H1 (cell line): Measurements from ENCODE around the gene MATN4. TPM values are rescaled to one million over a fixed set of nuclear protein-coding genes. Genes with fewer than 3 reads are reported as not detected.

ENCODE experiments used
- CTCF ChIA-PET: fragments of 300-600 bp; sonication (Branson Sonifier 250); formaldehyde crosslinking; loops from one replicate; lab custom pipeline; 2021; ENCODE audit not compliant: partially characterized antibody; lab: Charles Lee
- POLR2A ChIA-PET: fragments of 300-600 bp; sonication (Branson Sonifier 250); formaldehyde crosslinking; loops from one replicate; lab custom pipeline; 2021; ENCODE audit warnings: inconsistent platforms; ENCODE audit not compliant: partially characterized antibody; lab: Charles Lee
- DNase-seq, 2 experiments: peaks; one replicate each; pipeline versions ENCODE4 v3.0.0 to v3.0.0-alpha.2; 2010 to 2022; ENCODE audit warnings: low spot score in 2 of 2, low read depth in 1 of 2, mixed read lengths in 1 of 2
- FAIRE-seq: peaks from 2 replicates; lab custom pipeline; 2011; peaks lifted over from hg19 to GRCh38; lab: Jason Lieb, UNC
- H2AFZ ChIP-seq: 2 replicates; pipeline ENCODE4 v1.8.1; 2012; ENCODE audit warnings: low read length, inconsistent platforms
- H2AK5ac ChIP-seq: 2 replicates; pipeline ENCODE4 v1.6.1; 2013; ENCODE audit warnings: low read depth, low read length
- H2BK120ac ChIP-seq: replicated peaks from 2 replicates; pipeline ENCODE3; 2013; ENCODE audit warnings: low read depth, low read length, inconsistent platforms
- H2BK12ac ChIP-seq: 2 replicates; pipeline ENCODE4 v1.6.1; 2013; ENCODE audit warnings: low read depth, low read length
- H2BK15ac ChIP-seq: 2 replicates; pipeline ENCODE4 v1.6.1; 2013; ENCODE audit warnings: low read length
- H2BK20ac ChIP-seq: 2 replicates; pipeline ENCODE4 v1.6.1; 2013; ENCODE audit warnings: low read length
- H2BK5ac ChIP-seq: 2 replicates; pipeline ENCODE4 v1.6.1; 2013; ENCODE audit warnings: low read depth, low read length
- H3K14ac ChIP-seq: 2 replicates; pipeline ENCODE4 v1.6.1; 2013; ENCODE audit warnings: inconsistent platforms; ENCODE audit not compliant: insufficient read length
- H3K18ac ChIP-seq: 2 replicates; pipeline ENCODE4 v1.6.1; 2013; ENCODE audit warnings: low read length; ENCODE audit errors: extremely low read depth
- H3K23ac ChIP-seq: 2 replicates; pipeline ENCODE4 v1.6.1; 2013; ENCODE audit warnings: inconsistent platforms; ENCODE audit not compliant: insufficient read length
- H3K23me2 ChIP-seq: 2 replicates; pipeline ENCODE4 v1.6.1; 2013; ENCODE audit warnings: low read depth, low read length
- H3K27ac ChIP-seq: 2 replicates; pipeline ENCODE4 v1.6.1; 2011; ENCODE audit warnings: low read depth, low read length, inconsistent platforms
- H3K27me3 ChIP-seq, 4 experiments: replicated peaks in 1 of 4; 1 replicate in 1 of 4; 2 replicates in 3 of 4; pipeline versions ENCODE4 v1.6.1 to v1.8.1; 2011 to 2013; ENCODE audit warnings: low read length in 3 of 4, mild to moderate bottlenecking in 3 of 4, inconsistent platforms in 2 of 4, mixed read lengths in 2 of 4, moderate library complexity in 1 of 4; ENCODE audit not compliant: control insufficient read depth in 3 of 4, insufficient read depth in 3 of 4; ENCODE audit errors: extremely low read depth in 1 of 4
- H3K36me3 ChIP-seq, 4 experiments: 2 replicates each; pipeline versions ENCODE4 v1.6.1 to v1.8.1; 2011 to 2013; ENCODE audit warnings: mild to moderate bottlenecking in 4 of 4, low read length in 3 of 4, moderate library complexity in 2 of 4, control low read depth in 1 of 4, inconsistent platforms in 1 of 4; ENCODE audit not compliant: insufficient read depth in 4 of 4, control insufficient read depth in 2 of 4
- H3K4ac ChIP-seq: replicated peaks from 2 replicates; pipeline ENCODE3; 2013; ENCODE audit warnings: low read length, low read depth, mixed read lengths, inconsistent platforms; ENCODE audit not compliant: insufficient read length
- H3K4me1 ChIP-seq, 4 experiments: replicated peaks in 1 of 4; 1 replicate in 1 of 4; 2 replicates in 3 of 4; pipeline versions ENCODE4 v1.6.1 to v1.8.1; 2011 to 2013; ENCODE audit warnings: low read length in 3 of 4, inconsistent platforms in 2 of 4, mixed read lengths in 1 of 4; ENCODE audit not compliant: insufficient read depth in 4 of 4, control insufficient read depth in 3 of 4
- H3K4me2 ChIP-seq, 2 experiments: 2 replicates each; pipeline versions ENCODE4 v1.6.1 to v1.8.1; 2011 to 2013; ENCODE audit warnings: low read depth in 2 of 2, low read length in 2 of 2, control low read depth in 1 of 2, inconsistent platforms in 1 of 2, mild to moderate bottlenecking in 1 of 2; ENCODE audit not compliant: insufficient read depth in 1 of 2
- H3K4me3 ChIP-seq, 4 experiments: fragments of 200-600, 300-600 bp in 1 of 4; sonication (generic), shearing (Covaris generic), sonication (Bioruptor Twin) in 1 of 4; 2 replicates each; pipeline versions ENCODE4 v1.5.1 to v1.8.1; 2011 to 2016; ENCODE audit warnings: low read length in 4 of 4, low read depth in 3 of 4, control low read depth in 2 of 4, inconsistent platforms in 2 of 4, mild to moderate bottlenecking in 2 of 4, mixed read lengths in 1 of 4, moderate library complexity in 1 of 4; ENCODE audit not compliant: insufficient read depth in 2 of 4; ENCODE audit errors: extremely low read depth in 1 of 4
- H3K56ac ChIP-seq: replicated peaks from 2 replicates; pipeline ENCODE3; 2013; ENCODE audit warnings: low read depth, mild to moderate bottlenecking, mixed read lengths, low read length, inconsistent platforms; ENCODE audit not compliant: insufficient read length
- H3K79me1 ChIP-seq: 2 replicates; pipeline ENCODE4 v1.6.1; 2013; ENCODE audit warnings: low read depth, low read length, control low read depth
- H3K79me2 ChIP-seq, 2 experiments: 2 replicates each; pipeline versions ENCODE4 v1.6.1 to v1.8.1; 2012 to 2013; ENCODE audit warnings: low read length in 2 of 2, mild to moderate bottlenecking in 2 of 2, inconsistent platforms in 1 of 2; ENCODE audit not compliant: insufficient read depth in 2 of 2, control insufficient read depth in 1 of 2
- H3K9ac ChIP-seq, 4 experiments: replicated peaks in 1 of 4; 1 replicate in 1 of 4; 2 replicates in 3 of 4; pipeline versions ENCODE4 v1.6.1 to v1.8.1; 2011 to 2013; ENCODE audit warnings: low read depth in 3 of 4, low read length in 3 of 4, control low read depth in 2 of 4, mild to moderate bottlenecking in 2 of 4, moderate library complexity in 2 of 4, inconsistent platforms in 1 of 4; ENCODE audit errors: extremely low read depth in 1 of 4
- H3K9me3 ChIP-seq, 2 experiments: 2 replicates each; pipeline versions ENCODE4 v1.6.1 to v1.8.1; 2012 to 2013; ENCODE audit warnings: mild to moderate bottlenecking in 2 of 2, moderate library complexity in 2 of 2, control low read depth in 1 of 2, inconsistent platforms in 1 of 2, low read depth in 1 of 2, low read length in 1 of 2, mixed read lengths in 1 of 2; ENCODE audit not compliant: insufficient read depth in 2 of 2
- H4K20me1 ChIP-seq, 2 experiments: replicated peaks in 1 of 2; 2 replicates each; pipeline versions ENCODE3 to v1.8.1; 2011 to 2013; ENCODE audit warnings: inconsistent platforms in 2 of 2, low read length in 2 of 2, mild to moderate bottlenecking in 1 of 2; ENCODE audit not compliant: insufficient read depth in 2 of 2, control insufficient read depth in 1 of 2
- H4K5ac ChIP-seq: 2 replicates; pipeline ENCODE4 v1.6.1; 2013; ENCODE audit warnings: low read length, low read depth, mixed read lengths, inconsistent platforms; ENCODE audit not compliant: insufficient read length
- H4K8ac ChIP-seq: 2 replicates; pipeline ENCODE4 v1.8.0; 2013; ENCODE audit warnings: mild to moderate bottlenecking, moderate library complexity, low read length, inconsistent platforms; ENCODE audit not compliant: insufficient read depth; ENCODE audit errors: extremely low read depth
- H4K91ac ChIP-seq: replicated peaks from 2 replicates; pipeline ENCODE3; 2013; ENCODE audit warnings: low read length, mixed read lengths, inconsistent platforms; ENCODE audit not compliant: insufficient read length
- CEBPB ChIP-seq: IDR thresholded peaks from 2 replicates; pipeline ENCODE4 v1.6.1; 2012; ENCODE audit warnings: low read depth, low read length
- JUN ChIP-seq: IDR thresholded peaks from 2 replicates; pipeline ENCODE4 v1.6.1; 2011; ENCODE audit warnings: low read depth, mild to moderate bottlenecking, improper control_type of control experiment, low read length
- JUND ChIP-seq: IDR thresholded peaks from 2 replicates; pipeline ENCODE4 v1.6.1; 2011; ENCODE audit warnings: mild to moderate bottlenecking, improper control_type of control experiment, low read length
- KDM4A ChIP-seq: IDR thresholded peaks from one replicate; pipeline ENCODE4 v1.7.1; 2012; ENCODE audit warnings: low read depth, mild to moderate bottlenecking, moderate library complexity, low read length, inconsistent platforms; ENCODE audit not compliant: severe bottlenecking
- KDM5A ChIP-seq: fragments of 200-600 bp; IDR thresholded peaks from 2 replicates; pipeline ENCODE4 v1.7.1; 2012; ENCODE audit warnings: mild to moderate bottlenecking, low read length, inconsistent platforms, mixed read lengths
- MAFK ChIP-seq: IDR thresholded peaks from 2 replicates; pipeline ENCODE4 v1.6.1; 2012; ENCODE audit warnings: low read depth, mild to moderate bottlenecking, improper control_type of control experiment, low read length
- POU5F1 ChIP-seq: IDR thresholded peaks from 2 replicates; pipeline ENCODE4 v1.6.1; 2011; ENCODE audit warnings: low read depth, mild to moderate bottlenecking, low read length, moderate library complexity
- SAP30 ChIP-seq: fragments of 300-600 bp; sonication (generic); IDR thresholded peaks from 2 replicates; pipeline ENCODE4 v1.7.1; 2012; ENCODE audit warnings: low read length, moderate library complexity, mild to moderate bottlenecking, inconsistent platforms; ENCODE audit not compliant: insufficient read depth, insufficient replicate concordance
- SIN3A ChIP-seq, 2 experiments: IDR thresholded peaks in 1 of 2; conservative IDR thresholded peaks in 1 of 2; 2 replicates each; pipeline ENCODE4 v1.6.1; 2011 to 2012; ENCODE audit warnings: low read length in 2 of 2, improper control_type of control experiment in 1 of 2, low read depth in 1 of 2, mild to moderate bottlenecking in 1 of 2
- SP2 ChIP-seq: IDR thresholded peaks from 2 replicates; pipeline ENCODE4 v1.6.1; 2012; ENCODE audit warnings: mild to moderate bottlenecking, low read length, inconsistent platforms
- TEAD4 ChIP-seq: IDR thresholded peaks from 2 replicates; pipeline ENCODE4 v1.6.1; 2012; ENCODE audit warnings: low read depth, low read length, inconsistent platforms, mixed read lengths
- ZNF274 ChIP-seq: IDR thresholded peaks from 2 replicates; pipeline ENCODE4 v1.7.0; 2012; ENCODE audit warnings: low read length, borderline replicate concordance; ENCODE audit errors: extremely low read depth
- WGBS, 2 experiments: shearing (Covaris generic) in 1 of 2; methylation state at CpG; one replicate each; pipeline versions ENCODE4 v1.1.6 to v1.1.7; 2013 to 2015; ENCODE audit warnings: low lambda C conversion rate in 2 of 2, mixed read lengths in 2 of 2, inconsistent platforms in 1 of 2, low coverage in 1 of 2, missing lambda C conversion rate in 1 of 2; ENCODE audit not compliant: insufficient replicate concordance in 2 of 2, insufficient coverage in 1 of 2, insufficient read length in 1 of 2; ENCODE audit errors: extremely low coverage in 1 of 2, missing lambda C conversion rate in 1 of 2; 5-methylcytosine and 5-hydroxymethylcytosine counted together
- polyA plus RNA-seq, 7 experiments: library from polyadenylated mRNA; depleted of rRNA in 3 of 7; stranded (reverse) in 5 of 7; unstranded in 2 of 7; fragments of >200 nt in 5 of 7; fragments of 200-250 nt in 2 of 7; gene quantifications; 1 replicate in 5 of 7; 2 replicates in 1 of 7; 4 replicates in 1 of 7; pipeline versions ENCODE4 v1.2.1 to v1.2.3, GENCODE V29; 2011 to 2013; ENCODE audit warnings: missing spikeins in 2 of 7, mixed read lengths in 2 of 7
- total RNA-seq: library from RNA; stranded (reverse); fragmentation: NEBNext Ultra II Directional; extraction: Animal tissue kit (Norgen Biotek cat#: 25700); gene quantifications from 2 replicates; pipeline ENCODE4 v1.2.1, GENCODE V29; 2021

The MATN4 gene
- total and polyA plus RNA-seq, 2 of the 8 experiments (the other 6 are each of a cell fraction or from before 2014, with no cell fraction given), result 2.1 to 4.4 TPM

GRCh38 chr20:45282700-45283550 lies 25.2 kb downstream of the MATN4 start:
- H3K23ac ChIP-seq, result no peak overlapping the region
- no peak overlapping the region for H2AFZ ChIP-seq
- H3K4me1 ChIP-seq, result no peaks in the 10 kb centered on the region
- no peak overlapping the region; the same call in 1 of the 2 replicates for H2BK12ac ChIP-seq
- H3K18ac ChIP-seq, result no peak overlapping the region
- H2BK5ac ChIP-seq, result no peak overlapping the region
- H4K5ac ChIP-seq, result no peak overlapping the region
- no peak overlapping the region for H4K91ac ChIP-seq
- no peak overlapping the region for H3K4me2 ChIP-seq
- H3K36me3 ChIP-seq, result no peaks in the 10 kb centered on the region
- peaks cover 4% of the 10 kb centered on the region; the same call in 1 of the 2 replicates for H3K23me2 ChIP-seq
- H3K9ac ChIP-seq, result no peak overlapping the region
- FAIRE-seq (no peak), DNase-seq (no peak)
- no peak overlapping the region for H2AK5ac ChIP-seq
- no peak overlapping the region for H3K56ac ChIP-seq
- no peaks in the 10 kb centered on the region for H4K20me1 ChIP-seq
- no peak overlapping the region for H2BK20ac ChIP-seq
- no peak overlapping the region for H4K8ac ChIP-seq
- H3K9me3 ChIP-seq, result no peaks in the 10 kb centered on the region
- H3K27me3 ChIP-seq, result no peaks in the 10 kb centered on the region
- H3K27ac ChIP-seq, result no peak overlapping the region
- H3K4me3 ChIP-seq, result no peak overlapping the region
- WGBS, 2 experiments, result 84% methylated on average over 7 of the region's 7 CpGs; no CpG with 5 or more reads in 1 of the 2 experiments
- POLR2A ChIA-PET, result interaction anchor here (1.1 kb wide), 1 partner anchor 15 kb away, joined by 3 read pairs; no protein-coding TSS in a partner anchor
- H2BK15ac ChIP-seq, result no peak overlapping the region
- no peaks in the 10 kb centered on the region for H3K79me2 ChIP-seq
- CTCF ChIA-PET, result interaction anchor here (1.2 to 1.9 kb wide), 3 partner anchors 8 to 188 kb away, joined by 3 to 13 read pairs (median 4); no protein-coding TSS in a partner anchor
- no peak overlapping the region for H3K4ac ChIP-seq
- no peak overlapping the region for H2BK120ac ChIP-seq
- H3K14ac ChIP-seq, result no peak overlapping the region
- no peaks in the 10 kb centered on the region for H3K79me1 ChIP-seq
- TF ChIP-seq MAFK (no peak), CEBPB (no peak), SIN3A (conservative IDR thresholded peaks at IDR 0.05 in 1 of 2, IDR thresholded peaks at IDR 0.05 in 1 of 2; ENCODE audit: low read depth in 1 of 2, low read length in 2 of 2) (no peak), SP2 (no peak), KDM5A (no peak), POU5F1 (no peak), JUND (no peak), ZNF274 (no peak), SAP30 (no peak), TEAD4 (no peak), JUN (no peak), KDM4A (no peak)
